GM23338 (cell line): Measurements from ENCODE around the gene BRD7. TPM values are rescaled to one million over a fixed set of nuclear protein-coding genes. Genes with fewer than 3 reads are reported as not detected.

Source experiments
- ATAC-seq: fragments of 200-7000 bp; cut with Tn5 transposase; 3 replicates; pipeline ENCODE4 v1.9.1; 2020
- DNase-seq: peaks from one replicate; pipeline ENCODE4 v3.0.0-alpha.2; 2015; ENCODE audit warnings: low spot score
- H2AFZ ChIP-seq: fragments of 200-600 bp; sonication (generic); 2 replicates; pipeline ENCODE4 v1.8.0; 2016; ENCODE audit warnings: antibody characterized with exemption, mild to moderate bottlenecking, moderate library complexity
- H3F3A ChIP-seq: fragments of 200-600 bp; sonication (generic); replicated peaks from 2 replicates; pipeline ENCODE4 v1.8.0; 2017; ENCODE audit warnings: antibody characterized with exemption, mixed run types, low read depth
- H3K27ac ChIP-seq: fragments of 200-600 bp; sonication (generic); 2 replicates; pipeline ENCODE4 v1.6.1; 2016; ENCODE audit warnings: low read depth
- H3K27me3 ChIP-seq: fragments of 200-600 bp; sonication (generic); 2 replicates; pipeline ENCODE4 v1.8.0; 2016; ENCODE audit warnings: mild to moderate bottlenecking, mixed run types, moderate library complexity; ENCODE audit not compliant: insufficient read depth
- H3K36me3 ChIP-seq: fragments of 200-600 bp; sonication (generic); 2 replicates; pipeline ENCODE4 v1.8.0; 2016; ENCODE audit warnings: mild to moderate bottlenecking; ENCODE audit not compliant: insufficient read depth
- H3K4me1 ChIP-seq: fragments of 200-600 bp; sonication (generic); 2 replicates; pipeline ENCODE4 v1.8.0; 2016; ENCODE audit warnings: mild to moderate bottlenecking, moderate library complexity; ENCODE audit not compliant: insufficient read depth
- H3K4me2 ChIP-seq: fragments of 200-600 bp; sonication (generic); 2 replicates; pipeline ENCODE4 v1.7.1; 2017; ENCODE audit warnings: mixed run types
- H3K4me3 ChIP-seq: fragments of 200-600 bp; sonication (generic); 2 replicates; pipeline ENCODE4 v1.6.1; 2016; ENCODE audit warnings: mixed run types
- H3K79me2 ChIP-seq: fragments of 200-600 bp; sonication (generic); replicated peaks from 2 replicates; pipeline ENCODE4 v1.8.0; 2017; ENCODE audit warnings: mild to moderate bottlenecking; ENCODE audit not compliant: insufficient read depth
- H3K9me2 ChIP-seq: fragments of 200-600 bp; sonication (generic); 2 replicates; pipeline ENCODE4 v1.8.0; 2017; ENCODE audit not compliant: insufficient read depth
- H4K20me1 ChIP-seq: fragments of 200-600 bp; sonication (generic); replicated peaks from 2 replicates; pipeline ENCODE4 v1.8.0; 2017; ENCODE audit warnings: mild to moderate bottlenecking; ENCODE audit not compliant: insufficient read depth
- H3K27ac Mint-ChIP-seq: 2 replicates; pipeline ENCODE4 v1.8.0; 2020; ENCODE audit warnings: inconsistent platforms, mild to moderate bottlenecking, moderate library complexity, mixed read lengths
- H3K27me3 Mint-ChIP-seq: 3 replicates; pipeline ENCODE4 v1.8.0; 2022; ENCODE audit warnings: low read depth, mild to moderate bottlenecking, moderate library complexity, mixed read lengths, inconsistent platforms; ENCODE audit not compliant: insufficient read depth, poor library complexity
- H3K36me3 Mint-ChIP-seq: 3 replicates; pipeline ENCODE4 v1.8.0; 2021; ENCODE audit warnings: low read depth, mild to moderate bottlenecking, inconsistent platforms, moderate library complexity, mixed read lengths
- H3K4me1 Mint-ChIP-seq: 3 replicates; pipeline ENCODE4 v1.8.0; 2020; ENCODE audit warnings: mild to moderate bottlenecking, inconsistent platforms, mixed read lengths
- H3K4me3 Mint-ChIP-seq: 3 replicates; pipeline ENCODE4 v1.8.0; 2021; ENCODE audit warnings: moderate library complexity, mild to moderate bottlenecking, inconsistent platforms, mixed read lengths
- H3K9me3 Mint-ChIP-seq: 3 replicates; pipeline ENCODE4 v1.8.0; 2020; ENCODE audit warnings: moderate library complexity, mild to moderate bottlenecking, inconsistent platforms, mixed read lengths
- CREB1 ChIP-seq: fragments of 250-450 bp; sonication (Bioruptor Pico); IDR thresholded peaks from 2 replicates; pipeline ENCODE4 v1.5.0; 2020; ENCODE audit warnings: low read depth, mild to moderate bottlenecking, moderate library complexity
- CTCF ChIP-seq, 2 experiments: fragments of 200-600 bp in 1 of 2; sonication (generic) in 1 of 2; conservative IDR thresholded peaks; 2 replicates each; pipeline versions ENCODE4 v1.5.1 to v1.6.1; 2016 to 2017; ENCODE audit warnings: antibody characterized with exemption in 2 of 2, low read depth in 2 of 2, mild to moderate bottlenecking in 2 of 2, moderate library complexity in 1 of 2
- ETS1 ChIP-seq: IDR thresholded peaks from 2 replicates; pipeline ENCODE4 v1.6.1; 2016; ENCODE audit warnings: antibody characterized with exemption
- EZH2 ChIP-seq: fragments of 200-600 bp; sonication (generic); IDR thresholded peaks from one replicate; pipeline ENCODE4 v1.8.0; 2017; ENCODE audit warnings: antibody characterized with exemption, mild to moderate bottlenecking, low read depth; ENCODE audit not compliant: unreplicated experiment
- EZH2phosphoT487 ChIP-seq: fragments of 200-600 bp; sonication (generic); IDR thresholded peaks from one replicate; pipeline ENCODE4 v1.8.1; 2018; ENCODE audit warnings: antibody characterized with exemption; ENCODE audit not compliant: unreplicated experiment
- JUNB ChIP-seq: IDR thresholded peaks from one replicate; pipeline ENCODE4 v1.6.1; 2016; ENCODE audit warnings: antibody characterized with exemption; ENCODE audit not compliant: unreplicated experiment
- NANOG ChIP-seq: IDR thresholded peaks from 2 replicates; pipeline ENCODE4 v1.6.1; 2016; ENCODE audit warnings: antibody characterized with exemption, borderline replicate concordance
- POLR2AphosphoS5 ChIP-seq: IDR thresholded peaks from 2 replicates; pipeline ENCODE4 v1.6.1; 2016; ENCODE audit warnings: antibody characterized with exemption, low read depth
- STAT1 ChIP-seq: IDR thresholded peaks from one replicate; pipeline ENCODE4 v1.6.1; 2016; ENCODE audit warnings: antibody characterized with exemption; ENCODE audit not compliant: unreplicated experiment
- ZNF114 ChIP-seq: fragments of 250-450 bp; sonication (Bioruptor Pico); IDR thresholded peaks from 2 replicates; pipeline ENCODE4 v1.5.0; 2020; ENCODE audit warnings: mild to moderate bottlenecking, moderate library complexity
- ZNF331 ChIP-seq: fragments of 250-450 bp; sonication (Bioruptor Pico); IDR thresholded peaks from 2 replicates; pipeline ENCODE4 v1.5.0; 2020; ENCODE audit warnings: low read depth, mild to moderate bottlenecking, moderate library complexity
- ZNF462 ChIP-seq: fragments of 250-450 bp; sonication (Bioruptor Pico); IDR thresholded peaks from 2 replicates; pipeline ENCODE4 v1.5.0; 2020; ENCODE audit warnings: mild to moderate bottlenecking, moderate library complexity
- polyA plus RNA-seq: library from polyadenylated mRNA; unstranded; fragments of >200 nt; fragmentation: Nextera tagmentation; extraction: Ambion mirVana; gene quantifications from 2 replicates; pipeline ENCODE4 v1.2.1, GENCODE V29; 2016
- total RNA-seq: library from RNA; depleted of rRNA; stranded (reverse); fragments of >200 nt; shearing (Covaris generic); gene quantifications from 2 replicates; pipeline ENCODE4 v1.2.3, GENCODE V29; 2014

Gene BRD7
- total and polyA plus RNA-seq, 2 experiments from 2014 or later, result 93.0 to 149 TPM

GRCh38 chr16:50273888-50274325, 94.9 kb downstream of the BRD7 start (continued):
- TF ChIP-seq POLR2AphosphoS5 (no peak), ZNF114 (no peak), JUNB (no peak), EZH2phosphoT487 (no peak), STAT1 (no peak), CTCF (conservative IDR thresholded peaks at IDR 0.05; ENCODE audit: low read depth in 2 of 2) (no peak), CREB1 (CRISPR knock-in tag) (no peak), NANOG (no peak), ZNF331 (CRISPR knock-in tag) (no peak)

GRCh38 chr16:50273382-50273690, 95.5 kb downstream of the BRD7 start:
- Mint-ChIP-seq H3K36me3 (no peaks in the 10 kb centered on the region), H3K4me1 (no peaks in the 10 kb centered on the region; the same call in 2 of the 3 replicates)
- TF ChIP-seq ZNF462 (CRISPR knock-in tag) (no peak), EZH2phosphoT487 (no peak), CTCF (conservative IDR thresholded peaks at IDR 0.05; ENCODE audit: low read depth in 2 of 2) (no peak), EZH2 (no peak), ZNF331 (CRISPR knock-in tag) (no peak), ZNF114 (no peak), POLR2AphosphoS5 (no peak), ETS1 (no peak)

More at GRCh38 chr16:50273382-50273690, 95.5 kb downstream of the BRD7 start:
- Mint-ChIP-seq H3K9me3 (no peaks in the 10 kb centered on the region), H3K27me3 (peaks cover 9% of the 10 kb centered on the region), H3K4me3 (no peak overlapping the region), H3K27ac (no peak overlapping the region)
- Histone ChIP-seq H3K27me3 (no peaks in the 10 kb centered on the region), H2AFZ (no peak overlapping the region), H3K4me2 (no peak overlapping the region), H3K4me1 (no peaks in the 10 kb centered on the region), H4K20me1 (no peaks in the 10 kb centered on the region; the same call in 1 of the 2 replicates), H3K36me3 (no peaks in the 10 kb centered on the region), H3K79me2 (no peaks in the 10 kb centered on the region), H3K27ac (no peak overlapping the region), H3F3A (no peaks in the 10 kb centered on the region), H3K9me2 (no peaks in the 10 kb centered on the region), H3K4me3 (no peak overlapping the region)
- ATAC-seq (no peak), DNase-seq (no peak)
